ENCODE data around the gene ST8SIA4.

ST8SIA4 gene

DNA sequence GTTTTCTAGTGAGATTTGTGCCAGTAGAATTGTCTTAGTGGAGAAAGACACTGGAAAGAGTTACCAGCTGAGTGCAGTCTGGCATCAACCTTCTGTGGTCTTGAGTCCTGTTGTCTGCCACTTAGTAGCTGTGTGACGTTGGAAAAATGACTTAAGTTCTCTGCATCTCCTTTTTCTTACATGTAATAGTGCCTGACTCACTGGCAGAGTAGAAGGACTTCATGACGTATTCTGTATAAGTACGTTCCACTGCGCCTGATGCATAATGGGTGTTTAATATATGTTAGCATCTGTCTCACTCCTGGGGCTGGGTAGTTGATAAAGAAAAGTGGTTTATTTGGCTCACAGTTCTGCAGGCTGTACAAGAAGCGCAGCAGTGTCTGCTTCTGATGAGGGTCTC, 144.8 kb downstream of the ST8SIA4 start:
- no peak overlapping the region for H3K4me3 ChIP-seq (ENCODE audit: control insufficient read depth, low read depth, low read length)
- TF ChIP-seq, protein P1, sequence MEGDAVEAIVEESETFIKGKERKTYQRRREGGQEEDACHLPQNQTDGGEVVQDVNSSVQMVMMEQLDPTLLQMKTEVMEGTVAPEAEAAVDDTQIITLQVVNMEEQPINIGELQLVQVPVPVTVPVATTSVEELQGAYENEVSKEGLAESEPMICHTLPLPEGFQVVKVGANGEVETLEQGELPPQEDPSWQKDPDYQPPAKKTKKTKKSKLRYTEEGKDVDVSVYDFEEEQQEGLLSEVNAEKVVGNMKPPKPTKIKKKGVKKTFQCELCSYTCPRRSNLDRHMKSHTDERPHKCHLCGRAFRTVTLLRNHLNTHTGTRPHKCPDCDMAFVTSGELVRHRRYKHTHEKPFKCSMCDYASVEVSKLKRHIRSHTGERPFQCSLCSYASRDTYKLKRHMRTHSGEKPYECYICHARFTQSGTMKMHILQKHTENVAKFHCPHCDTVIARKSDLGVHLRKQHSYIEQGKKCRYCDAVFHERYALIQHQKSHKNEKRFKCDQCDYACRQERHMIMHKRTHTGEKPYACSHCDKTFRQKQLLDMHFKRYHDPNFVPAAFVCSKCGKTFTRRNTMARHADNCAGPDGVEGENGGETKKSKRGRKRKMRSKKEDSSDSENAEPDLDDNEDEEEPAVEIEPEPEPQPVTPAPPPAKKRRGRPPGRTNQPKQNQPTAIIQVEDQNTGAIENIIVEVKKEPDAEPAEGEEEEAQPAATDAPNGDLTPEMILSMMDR (IDR thresholded peaks at IDR 0.05; ENCODE audit: control insufficient read depth, insufficient read depth, low read depth, low read length, missing control alignments): no peak
- DNase-seq (ENCODE audit: low read depth): no peak

DNA sequence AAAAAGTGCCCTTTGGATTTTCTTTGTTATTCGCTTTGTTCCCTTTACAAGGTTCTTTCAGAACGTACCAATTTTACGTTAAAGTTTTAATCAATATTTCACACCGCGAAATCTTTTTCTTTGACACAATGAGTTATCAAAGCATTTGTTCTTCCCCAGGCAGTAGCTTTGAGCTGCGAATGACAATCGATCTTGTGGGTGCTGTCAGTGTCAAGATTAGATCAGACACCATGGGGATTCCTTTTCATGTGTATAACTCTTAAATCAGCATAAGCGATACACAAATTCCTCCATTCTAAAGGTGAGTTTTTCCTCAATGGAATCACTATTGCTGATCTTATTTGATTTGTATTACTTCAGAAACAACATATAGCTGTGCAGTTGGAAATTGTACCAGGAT, 145.5 kb downstream of the ST8SIA4 start:
- no peak overlapping the region for H3K4me3 ChIP-seq (ENCODE audit: control insufficient read depth, low read depth, low read length)
- TF ChIP-seq, protein P1 (IDR thresholded peaks at IDR 0.05; ENCODE audit: control insufficient read depth, insufficient read depth, low read depth, low read length, missing control alignments): no peak
- DNase-seq (ENCODE audit: low read depth): no peak
